Measurements from ENCODE around the gene ACAP2.
"Not testable (repeated sequence)": the region's sequence is repeated elsewhere in the genome, so short reads cannot be mapped to it uniquely, and the experiment has no call there.

ACAP2 gene, protein sequence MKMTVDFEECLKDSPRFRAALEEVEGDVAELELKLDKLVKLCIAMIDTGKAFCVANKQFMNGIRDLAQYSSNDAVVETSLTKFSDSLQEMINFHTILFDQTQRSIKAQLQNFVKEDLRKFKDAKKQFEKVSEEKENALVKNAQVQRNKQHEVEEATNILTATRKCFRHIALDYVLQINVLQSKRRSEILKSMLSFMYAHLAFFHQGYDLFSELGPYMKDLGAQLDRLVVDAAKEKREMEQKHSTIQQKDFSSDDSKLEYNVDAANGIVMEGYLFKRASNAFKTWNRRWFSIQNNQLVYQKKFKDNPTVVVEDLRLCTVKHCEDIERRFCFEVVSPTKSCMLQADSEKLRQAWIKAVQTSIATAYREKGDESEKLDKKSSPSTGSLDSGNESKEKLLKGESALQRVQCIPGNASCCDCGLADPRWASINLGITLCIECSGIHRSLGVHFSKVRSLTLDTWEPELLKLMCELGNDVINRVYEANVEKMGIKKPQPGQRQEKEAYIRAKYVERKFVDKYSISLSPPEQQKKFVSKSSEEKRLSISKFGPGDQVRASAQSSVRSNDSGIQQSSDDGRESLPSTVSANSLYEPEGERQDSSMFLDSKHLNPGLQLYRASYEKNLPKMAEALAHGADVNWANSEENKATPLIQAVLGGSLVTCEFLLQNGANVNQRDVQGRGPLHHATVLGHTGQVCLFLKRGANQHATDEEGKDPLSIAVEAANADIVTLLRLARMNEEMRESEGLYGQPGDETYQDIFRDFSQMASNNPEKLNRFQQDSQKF

DNA sequence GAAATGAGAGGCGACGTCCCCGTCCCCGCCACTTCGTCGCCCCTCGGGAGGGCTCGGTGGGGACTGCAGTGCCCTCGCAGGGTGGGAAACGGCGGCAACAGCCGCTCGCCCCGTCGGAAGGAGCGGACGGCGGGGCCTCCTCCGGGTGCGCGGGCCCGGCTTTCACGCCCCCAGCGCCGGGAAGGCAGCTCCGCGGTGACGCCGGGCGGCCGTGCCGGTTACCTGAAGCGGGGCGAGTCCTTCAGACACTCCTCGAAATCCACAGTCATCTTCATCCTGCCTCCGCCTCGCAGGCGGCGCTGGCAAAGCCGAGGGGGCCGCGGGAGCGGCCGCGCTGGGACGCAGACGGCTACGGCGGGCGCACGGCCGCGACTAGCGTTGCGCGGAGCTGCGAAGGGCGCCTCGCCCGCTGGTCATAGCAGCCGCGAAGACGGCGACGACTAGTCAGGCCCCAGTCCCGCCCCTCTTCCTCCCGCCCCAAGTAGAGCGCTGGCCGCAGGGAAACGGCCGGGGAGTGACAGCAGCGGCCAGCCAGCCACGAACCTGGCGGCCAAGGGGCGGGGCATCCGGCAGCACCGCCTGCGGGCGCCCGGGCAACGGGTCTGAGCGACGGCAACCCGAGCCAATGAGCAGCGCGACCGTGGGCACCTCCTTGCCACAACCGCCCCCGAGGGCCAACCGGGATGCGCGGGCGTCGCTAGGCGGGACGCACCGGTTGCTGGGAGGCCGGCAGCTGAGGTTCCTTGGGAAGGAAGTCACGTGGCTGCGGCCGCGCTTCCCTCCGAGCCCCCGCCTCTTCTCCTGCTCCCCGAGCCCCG lies at the start of gene ACAP2:
Gene ACAP2 (minus strand): TSS at position 448 of the 818 bp plus-strand sequence. CDS start 173 bp downstream, at position 275.
- peak; percentile 96 to 98 for DNase-seq

DNA sequence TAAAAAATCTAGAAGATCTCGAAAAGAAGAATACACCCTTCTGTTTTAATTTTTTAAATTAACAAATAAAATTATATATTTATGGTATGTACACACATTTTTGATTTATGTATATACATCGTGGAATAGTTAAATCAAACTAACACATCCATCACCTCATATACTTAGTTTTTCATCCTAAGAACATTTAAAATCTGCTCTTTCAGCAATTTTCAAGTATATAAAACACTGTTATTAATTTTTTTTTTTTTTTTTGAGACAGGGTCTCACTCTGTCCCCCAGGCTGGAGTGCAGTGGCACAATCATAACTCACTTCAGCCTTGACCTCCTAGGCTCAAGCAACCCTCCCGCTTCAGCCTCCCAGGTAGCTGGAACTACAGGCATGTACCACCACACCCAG lies 32.8 kb upstream of the ACAP2 start:
- DNase-seq, result no peak

DNA sequence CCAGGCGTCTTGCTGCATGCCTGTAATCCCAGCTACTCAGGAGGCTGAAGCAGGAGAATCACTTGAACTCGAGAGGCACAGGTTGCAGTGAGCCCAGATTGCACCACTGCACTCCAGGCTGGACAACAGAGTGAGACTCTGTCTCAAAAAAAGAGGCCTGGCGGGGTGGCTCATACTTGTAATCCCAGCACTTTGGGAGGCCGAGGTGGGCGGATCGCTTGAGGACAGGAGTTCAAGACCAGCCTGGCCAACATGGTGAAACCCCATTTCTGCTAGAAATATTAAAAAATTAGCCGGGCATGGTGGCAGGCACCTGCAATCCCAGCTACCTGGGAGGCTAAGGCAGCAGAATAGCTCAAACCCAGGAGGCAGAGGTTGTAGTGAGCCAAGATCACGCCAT lies 32.3 kb upstream of the ACAP2 start:
- not testable (repeated sequence) for DNase-seq

DNA sequence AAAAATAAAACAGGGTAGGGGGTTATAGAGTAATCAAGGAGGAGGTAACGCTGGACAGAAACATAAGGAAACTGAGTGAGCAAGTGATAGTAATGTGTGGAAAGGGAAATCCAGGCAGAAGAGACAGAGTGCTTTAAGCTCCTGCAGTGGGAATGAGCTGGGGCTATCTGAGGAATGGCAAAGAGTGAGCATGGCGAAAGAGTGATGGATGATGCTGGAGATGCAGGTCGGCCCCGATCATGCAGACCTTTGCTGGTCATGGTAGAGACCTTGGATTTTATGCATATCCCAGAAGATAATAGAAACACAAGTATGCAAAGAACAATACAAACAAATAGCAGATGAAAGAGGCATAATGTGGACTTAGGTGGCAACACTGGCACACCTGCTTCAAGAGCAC lies 26.0 kb upstream of the ACAP2 start:
- DNase-seq, result no peak

DNA sequence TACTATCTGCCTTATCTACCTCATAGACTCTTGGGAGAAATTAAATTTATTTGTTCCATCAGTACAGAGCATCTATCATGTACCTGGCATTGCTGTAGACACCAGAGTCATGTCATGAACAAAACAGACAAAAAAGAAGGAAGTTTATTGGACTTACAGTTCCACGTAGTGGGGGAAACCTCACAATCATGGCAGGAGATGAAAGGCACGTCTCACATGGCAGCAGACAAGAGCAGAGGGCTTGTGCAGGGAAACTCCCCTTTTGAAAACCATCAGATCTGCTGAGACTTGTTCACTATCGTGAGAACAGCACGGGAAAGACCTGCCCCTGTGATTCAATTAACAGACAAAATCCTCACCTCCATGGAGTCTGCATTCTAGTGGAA lies 25.6 kb upstream of the ACAP2 start:
- DNase-seq, result no peak

DNA sequence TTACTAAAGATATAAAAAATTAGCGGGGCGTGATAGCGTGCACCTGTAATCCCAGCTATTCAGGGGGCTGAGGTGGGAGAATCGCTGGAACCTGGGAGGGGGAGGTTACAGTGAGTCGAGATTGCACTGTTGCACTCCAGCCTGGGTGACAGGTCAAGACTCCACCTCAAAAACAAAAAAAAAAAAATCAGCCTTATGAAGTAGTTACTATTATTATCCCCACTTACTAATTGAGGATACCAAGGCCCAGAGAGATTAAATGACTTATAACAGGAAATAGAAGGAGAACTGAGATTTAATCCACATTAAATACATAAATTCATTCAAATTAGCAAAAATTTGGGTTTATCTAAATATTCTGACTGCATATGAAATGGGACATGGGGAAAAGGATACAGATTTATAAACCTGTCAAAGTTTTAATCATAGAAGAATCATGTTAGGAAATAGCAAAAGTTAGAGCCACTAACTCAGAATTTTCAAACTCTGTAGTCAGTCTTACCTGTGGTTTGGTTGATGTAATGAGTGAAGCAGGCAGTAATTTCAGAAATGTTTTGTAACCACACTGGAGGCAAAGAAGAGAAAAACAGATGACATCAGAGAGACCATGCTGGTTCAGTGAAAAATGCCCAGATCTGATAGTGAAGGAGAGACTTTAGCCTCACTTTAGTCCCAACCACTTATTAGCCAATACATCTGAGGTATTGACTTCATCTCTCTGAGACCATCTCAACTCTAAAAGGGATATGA lies 25.0 kb upstream of the ACAP2 start:
- DNase-seq, result no peak

DNA sequence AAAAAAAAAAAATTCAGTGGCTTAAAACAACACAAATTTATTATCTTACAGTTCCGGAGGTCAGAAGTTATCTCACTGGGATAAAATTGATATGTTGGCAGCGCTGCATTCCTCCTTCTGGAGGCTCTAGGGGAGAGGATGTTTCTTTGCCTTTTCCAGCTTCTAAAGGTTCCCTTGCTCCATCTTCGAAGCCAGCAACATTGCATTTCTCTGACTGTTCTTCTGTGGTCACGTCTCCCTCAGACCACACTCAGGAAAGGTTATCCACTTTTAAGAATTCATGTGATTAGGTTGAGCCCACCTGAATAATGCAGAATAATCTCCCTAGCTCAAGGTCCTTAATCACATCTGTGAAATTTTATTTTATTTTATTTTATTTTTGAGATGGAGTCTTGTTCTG lies 23.4 kb upstream of the ACAP2 start:
- DNase-seq, result no peak

DNA sequence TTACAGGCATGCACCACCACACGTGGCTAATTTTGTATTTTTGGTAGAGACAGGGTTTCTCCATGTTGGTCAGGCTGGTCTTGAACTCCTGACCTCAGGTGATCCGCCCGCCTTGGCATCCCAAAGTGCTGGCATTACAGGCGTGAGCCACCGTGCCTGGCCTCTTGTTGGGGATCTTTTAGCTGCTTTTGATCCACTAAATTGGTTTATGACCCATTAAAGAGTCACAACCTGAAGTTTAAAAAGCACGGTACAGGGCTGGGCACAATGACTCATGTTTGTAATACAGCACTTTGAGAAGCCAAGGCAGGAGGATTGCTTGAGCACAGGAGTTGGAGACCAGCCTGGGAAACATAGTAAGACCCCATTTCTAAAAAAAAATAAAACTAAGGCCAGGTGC lies 20.1 kb upstream of the ACAP2 start:
- not testable (repeated sequence) for DNase-seq

DNA sequence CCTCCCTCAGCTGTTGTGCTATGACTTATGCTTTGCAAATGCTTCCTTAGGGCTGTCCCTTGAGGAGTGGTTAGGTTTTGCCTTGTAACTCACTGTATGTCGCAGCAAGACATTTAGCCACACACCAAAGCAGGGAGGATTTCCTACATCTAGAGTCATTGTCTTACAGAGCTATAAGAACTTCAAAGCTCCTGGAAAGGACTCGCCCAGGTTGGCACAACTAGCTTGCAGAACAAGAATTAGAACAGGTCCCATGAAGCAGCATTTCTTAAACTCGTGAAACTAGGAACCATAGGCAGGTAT lies 19.4 kb upstream of the ACAP2 start:
- DNase-seq, result no peak

DNA sequence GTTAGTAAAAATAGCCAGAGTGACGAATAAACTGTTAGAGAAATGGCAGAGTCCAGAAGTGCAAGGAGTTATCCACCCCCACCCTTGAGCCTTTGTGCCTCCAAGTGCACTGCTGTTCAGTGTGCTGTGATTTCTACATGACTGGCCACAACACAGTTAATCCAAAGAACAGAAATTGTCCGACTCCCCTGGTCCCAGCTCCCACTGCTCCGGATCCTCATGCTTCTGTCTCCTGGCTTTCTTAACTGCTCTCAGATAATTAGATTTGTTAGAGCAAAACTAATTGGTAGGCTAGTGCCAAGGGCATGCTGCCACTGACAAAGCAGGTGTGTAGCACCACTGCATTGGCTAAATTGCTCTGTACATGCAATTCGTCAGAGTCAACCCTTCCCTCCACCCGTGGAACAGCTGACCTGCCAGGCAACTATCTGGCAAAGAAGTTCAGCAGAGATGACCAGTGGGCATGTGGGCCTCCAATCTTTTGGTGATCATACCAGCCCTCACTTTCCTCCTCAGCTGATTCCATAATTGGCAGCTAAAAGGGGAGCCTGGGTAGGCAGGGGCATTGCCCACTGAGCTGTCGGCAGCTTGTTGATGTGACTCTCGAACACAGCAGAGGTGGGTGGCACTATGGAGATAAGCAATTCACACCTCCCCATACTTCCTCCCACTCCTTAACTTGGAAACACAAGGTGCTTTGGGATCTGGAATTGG lies 18.9 kb upstream of the ACAP2 start:
- DNase-seq, result no peak

DNA sequence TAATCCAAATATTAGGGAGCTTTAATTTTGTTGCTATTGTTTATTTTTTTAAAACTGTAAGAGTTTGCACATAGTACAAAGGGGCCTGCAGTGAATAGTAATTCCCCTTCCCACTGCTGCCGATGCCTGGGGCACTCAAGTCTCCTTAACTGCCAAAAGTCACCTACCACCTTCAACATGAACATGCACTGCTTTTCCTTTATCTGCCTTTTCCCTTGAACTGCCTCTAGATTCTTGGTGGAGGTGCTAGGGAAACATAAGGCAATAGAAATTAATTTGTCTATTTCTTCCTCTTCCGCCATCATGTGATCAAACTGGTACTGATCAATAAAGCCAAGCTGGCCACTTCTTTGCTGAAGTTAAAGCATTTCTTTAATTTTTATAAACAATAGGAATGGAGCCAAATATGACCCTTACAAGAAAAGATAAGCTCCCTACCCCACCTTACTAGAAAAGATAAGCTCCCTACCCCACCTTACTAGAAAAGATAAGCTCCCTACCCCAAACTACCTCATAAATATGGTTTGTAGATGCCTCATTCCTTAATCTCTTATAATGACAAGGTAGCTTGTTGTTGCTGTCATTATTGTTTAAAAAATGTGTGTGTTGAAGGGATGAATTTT lies 17.4 kb upstream of the ACAP2 start:
- no peak for DNase-seq

DNA sequence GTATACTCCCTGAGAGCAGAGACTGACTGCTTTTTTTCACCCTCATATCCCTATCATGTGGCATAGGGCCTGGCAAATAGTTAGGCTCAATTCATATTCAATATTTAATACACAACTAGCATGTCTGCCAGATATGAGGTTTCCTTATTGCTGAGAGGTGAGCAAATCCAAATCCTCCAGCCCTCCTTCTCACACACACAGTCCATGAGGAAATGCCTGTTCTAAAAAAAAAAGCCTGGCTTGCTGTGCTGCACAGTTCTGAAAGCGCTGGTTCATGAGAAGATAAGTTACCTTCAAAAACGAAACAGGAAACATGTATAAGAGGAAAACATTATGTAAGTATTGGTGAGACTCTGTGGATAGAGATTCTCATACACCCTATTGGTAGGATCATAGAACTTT lies 15.5 kb upstream of the ACAP2 start:
- no peak for DNase-seq

DNA sequence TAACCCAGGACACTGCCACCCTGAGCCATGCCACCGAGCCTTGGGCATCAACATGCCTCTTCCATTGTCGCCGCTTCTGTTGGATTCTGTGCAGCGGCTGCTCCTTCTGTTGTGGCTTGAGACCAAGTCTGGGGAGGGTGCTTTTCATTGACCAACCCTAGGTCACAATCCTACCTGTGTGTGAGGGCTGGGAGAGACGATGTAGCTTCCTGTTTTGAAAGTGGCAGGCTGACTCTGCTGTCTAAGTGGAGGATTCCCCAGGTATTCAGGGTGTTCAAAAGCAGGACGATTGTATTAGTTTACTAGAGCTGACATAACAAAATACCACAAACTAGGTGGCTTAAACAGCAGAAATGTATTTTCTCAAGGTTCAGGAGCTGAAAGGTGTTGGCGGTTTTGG lies 13.0 kb upstream of the ACAP2 start:
- DNase-seq, result no peak

DNA sequence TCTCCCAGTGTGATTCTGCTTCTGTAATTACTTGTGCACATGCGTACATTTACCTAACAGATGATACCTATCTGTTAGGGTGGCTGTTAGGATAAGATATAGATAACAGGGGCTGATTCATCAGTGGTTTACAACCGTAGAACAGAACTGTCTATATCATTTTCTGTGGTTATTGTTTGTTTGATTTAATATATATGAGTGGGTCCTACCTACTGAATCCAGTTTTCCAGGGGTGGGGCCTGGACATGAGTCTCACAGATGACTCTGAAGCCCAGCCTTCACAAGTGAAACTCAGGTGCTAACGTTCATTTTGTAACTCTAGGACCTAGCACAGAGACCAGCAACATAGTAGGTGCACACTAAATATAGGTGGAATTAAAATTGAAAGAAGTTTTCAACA lies 10.4 kb upstream of the ACAP2 start:
- DNase-seq, result no peak

DNA sequence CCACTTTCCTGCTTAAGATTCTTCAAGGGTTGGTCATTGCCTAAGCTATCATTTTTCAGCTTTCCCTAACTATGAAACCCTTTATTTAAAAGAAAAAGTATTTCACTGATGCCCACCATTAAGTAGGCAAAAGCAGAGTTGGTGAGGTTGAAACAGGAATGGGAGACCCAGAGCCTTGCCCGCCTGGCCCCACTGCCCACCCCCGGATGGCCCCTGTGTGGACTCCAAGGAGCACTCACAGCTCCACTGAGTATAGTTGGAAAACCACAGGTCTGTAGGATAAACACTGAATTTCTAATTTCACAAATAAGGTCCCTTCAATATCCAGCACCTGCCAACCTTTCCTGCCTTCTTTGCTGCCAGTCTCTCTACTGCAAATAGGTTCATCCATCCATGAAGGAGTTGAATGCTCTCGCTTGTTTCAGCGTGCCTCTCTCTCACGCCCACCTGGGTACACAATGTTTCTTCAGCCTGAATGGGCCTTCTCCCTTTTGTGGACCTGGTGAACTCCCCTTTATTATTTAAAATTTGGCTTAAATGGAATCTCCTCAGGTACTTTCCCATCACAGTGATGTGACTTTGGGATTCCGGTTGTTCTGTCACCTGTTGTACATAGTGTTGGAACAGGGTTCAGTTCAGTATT lies 8.7 kb upstream of the ACAP2 start:
- DNase-seq, result no peak

DNA sequence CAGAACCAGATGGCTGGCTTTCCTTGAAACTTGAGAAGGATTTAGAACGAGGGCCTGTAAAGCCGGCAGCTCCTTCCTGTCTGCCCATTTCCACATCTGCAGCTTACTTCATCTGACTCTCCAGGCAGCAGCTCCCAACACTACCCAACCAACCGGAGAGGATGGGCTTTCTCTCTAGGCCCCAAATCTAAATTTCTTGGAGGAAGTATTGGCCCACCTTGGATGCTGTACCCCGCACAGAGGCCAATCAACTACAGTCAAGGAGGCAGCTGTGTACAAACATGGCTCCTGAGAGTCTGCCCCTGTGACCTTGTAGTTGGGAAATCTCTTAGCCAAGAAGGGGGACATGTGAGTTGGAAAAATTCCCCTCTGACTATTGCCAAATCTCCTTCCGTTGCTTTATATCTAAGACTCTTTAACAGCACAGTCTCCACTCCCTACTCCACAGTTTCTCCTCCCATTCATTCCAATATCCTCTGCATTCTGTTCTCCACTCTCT lies 8.0 kb upstream of the ACAP2 start:
- no peak for DNase-seq

DNA sequence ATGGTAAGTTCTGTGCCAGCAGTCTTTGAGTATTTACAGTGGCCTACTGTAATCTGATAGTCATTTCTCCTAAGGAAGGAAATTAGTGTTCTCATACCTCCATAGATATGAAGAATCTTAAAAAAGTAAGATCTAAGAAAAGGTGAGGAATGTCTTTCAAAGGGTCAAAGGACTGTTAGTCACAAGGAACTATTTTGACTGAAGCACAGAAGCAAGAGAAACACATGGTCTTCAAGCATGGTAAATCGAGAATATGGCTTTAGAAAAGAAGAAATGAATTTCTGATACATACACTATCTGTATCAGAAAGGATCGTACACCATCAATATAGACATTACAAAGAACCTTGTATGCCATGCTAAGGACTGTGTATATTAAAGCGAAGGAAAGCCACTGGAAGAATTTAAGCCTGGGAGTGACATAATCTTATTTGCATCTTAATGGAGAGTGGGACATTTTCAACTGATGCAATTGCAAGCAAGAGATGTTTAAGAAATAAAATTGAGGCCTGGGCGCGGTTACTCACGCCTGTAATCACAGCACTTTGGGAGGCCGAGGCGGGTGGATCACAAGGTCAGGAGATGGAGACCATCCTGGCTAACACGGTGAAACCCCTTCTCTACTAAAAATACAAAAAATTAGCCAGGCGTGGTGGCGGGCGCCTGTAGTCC lies 5.5 kb upstream of the ACAP2 start:
- DNase-seq, result no peak

DNA sequence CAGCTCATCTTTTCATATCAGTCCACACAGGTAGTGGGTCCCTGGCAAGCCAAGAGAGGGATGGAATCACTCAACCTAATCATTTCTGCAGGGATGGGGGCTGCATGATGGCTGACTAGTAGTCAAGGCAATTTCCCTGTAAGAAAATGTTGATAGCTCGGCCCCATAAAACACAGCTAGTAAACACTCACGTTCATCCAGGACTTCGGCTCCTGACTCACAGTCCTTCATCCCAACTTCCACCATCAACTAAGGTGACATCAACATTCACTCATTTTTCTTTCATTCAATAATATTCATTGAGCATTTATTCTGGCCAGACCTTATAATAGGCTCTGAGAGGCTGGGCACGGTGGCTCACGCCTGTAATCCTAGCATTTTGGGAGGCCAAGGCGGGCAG lies 4.4 kb upstream of the ACAP2 start:
- no peak for DNase-seq

DNA sequence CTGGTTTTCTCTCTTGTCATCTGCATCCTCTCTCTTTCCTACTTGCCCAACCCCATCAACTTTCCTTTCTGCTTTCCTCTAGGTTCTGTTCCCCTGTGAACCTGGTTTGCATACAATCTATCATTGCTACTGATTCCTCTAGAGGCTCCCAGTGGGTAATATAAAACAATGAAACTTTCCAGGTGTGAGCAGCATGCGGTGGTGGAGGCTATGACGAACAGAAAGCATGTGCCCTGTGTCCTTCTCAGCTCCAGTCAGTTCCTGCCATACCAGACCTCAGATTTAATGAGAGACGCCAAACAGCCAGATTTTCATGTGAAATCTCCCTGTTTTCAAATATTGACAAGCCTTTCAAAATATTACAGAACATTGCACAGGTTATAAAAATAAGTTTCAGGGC lies 3.5 kb upstream of the ACAP2 start:
- DNase-seq, result no peak

DNA sequence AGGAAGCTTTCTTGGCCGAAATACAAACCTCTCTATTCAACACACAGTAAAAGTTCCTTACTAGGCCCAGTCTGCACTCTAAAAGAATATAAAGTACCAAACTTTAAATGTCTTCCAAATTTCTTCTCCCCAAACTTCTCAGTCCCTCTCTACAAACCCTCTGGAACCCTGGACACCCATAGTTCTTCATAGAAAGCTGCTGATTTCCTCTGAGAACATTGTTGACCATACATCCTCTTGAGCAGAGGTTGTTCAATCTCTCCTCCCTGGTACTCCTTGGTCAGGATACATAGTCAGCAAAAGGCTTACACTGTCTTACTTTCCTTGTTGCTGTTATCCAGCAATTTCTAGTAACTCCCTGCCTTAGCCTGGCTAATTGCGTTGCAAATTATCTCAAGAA lies 3.1 kb upstream of the ACAP2 start:
- no peak for DNase-seq

All from activated CD4-positive, alpha-beta T cell treated with anti-CD3 and anti-CD28 coated beads, Interleukin-2, amount 50 U/mL, for 4 hours (primary cell).